Endothelial cell of umbilical vein (primary cell): ENCODE measurements around the gene DIP2A. TPM values are rescaled to one million over a fixed set of nuclear protein-coding genes. Genes with fewer than 3 reads are reported as not detected.

Experiments
- BruUV-seq: library from RNA; stranded (reverse); fragments of 400-500 nt; replicated peaks from 2 replicates; lab custom pipeline; 2021; lab: Mats Ljungman, UMichigan
- CTCF ChIA-PET: fragments of 300-600, 350-600 bp; sonication (Branson Sonifier 250); formaldehyde crosslinking; loops from one replicate; lab custom pipeline; 2021; ENCODE audit warnings: antibody characterized with exemption, inconsistent platforms; lab: Charles Lee
- POLR2A ChIA-PET: fragments of 300-600, 350-600 bp; sonication (Branson Sonifier 250); formaldehyde crosslinking; loops from one replicate; lab custom pipeline; 2021; ENCODE audit warnings: antibody characterized with exemption, inconsistent platforms; lab: Charles Lee
- DNase-seq: peaks from one replicate; pipeline ENCODE4 v3.0.0-alpha.2; 2011; ENCODE audit warnings: low read depth, low spot score
- FAIRE-seq: peaks from 2 replicates; lab custom pipeline; 2011; peaks lifted over from hg19 to GRCh38; lab: Jason Lieb, UNC
- H2AFZ ChIP-seq: 2 replicates; pipeline ENCODE4 v1.6.0; 2012; ENCODE audit warnings: low read depth, low read length, control low read depth, inconsistent platforms
- H3K27ac ChIP-seq: 2 replicates; pipeline ENCODE4 v1.5.1; 2011; ENCODE audit warnings: low read depth, mild to moderate bottlenecking, control low read depth, low read length, moderate library complexity; ENCODE audit not compliant: insufficient read depth
- H3K27me3 ChIP-seq, 2 experiments: 2 replicates each; pipeline versions ENCODE4 v1.6.0 to v1.6.1; 2011; ENCODE audit warnings: low read length in 2 of 2, mixed read lengths in 1 of 2; ENCODE audit not compliant: control insufficient read depth in 2 of 2, insufficient read depth in 2 of 2
- H3K36me3 ChIP-seq, 2 experiments: 2 replicates in 1 of 2; 3 replicates in 1 of 2; pipeline ENCODE4 v1.5.1; 2011; ENCODE audit warnings: low read length in 2 of 2, mild to moderate bottlenecking in 1 of 2, moderate library complexity in 1 of 2; ENCODE audit not compliant: control insufficient read depth in 2 of 2, insufficient read depth in 2 of 2; ENCODE audit errors: extremely low read depth in 1 of 2
- H3K4me1 ChIP-seq: 3 replicates; pipeline ENCODE4 v1.5.1; 2011; ENCODE audit warnings: mild to moderate bottlenecking, low read length; ENCODE audit not compliant: control insufficient read depth, insufficient read depth; ENCODE audit errors: extremely low read depth
- H3K4me2 ChIP-seq: 2 replicates; pipeline ENCODE4 v1.6.1; 2011; ENCODE audit warnings: low read length, control low read depth, mixed read lengths; ENCODE audit not compliant: insufficient read depth
- H3K4me3 ChIP-seq, 3 experiments: fragments of 200-600 bp in 1 of 3; sonication (generic), shearing (Covaris generic) in 1 of 3; replicated peaks in 1 of 3; 2 replicates each; pipeline ENCODE4 v1.5.1; 2011 to 2016; ENCODE audit warnings: control low read depth in 3 of 3, low read length in 3 of 3, mild to moderate bottlenecking in 2 of 3, inconsistent platforms in 1 of 3, low read depth in 1 of 3, moderate library complexity in 1 of 3; ENCODE audit not compliant: insufficient read depth in 1 of 3
- H3K79me2 ChIP-seq: 2 replicates; pipeline ENCODE4 v1.6.0; 2012; ENCODE audit warnings: low read length, inconsistent platforms; ENCODE audit not compliant: control insufficient read depth, insufficient read depth
- H3K9ac ChIP-seq: replicated peaks from 2 replicates; pipeline ENCODE3; 2011; ENCODE audit warnings: low read length, control low read depth; ENCODE audit not compliant: insufficient read depth; ENCODE audit errors: extremely low read depth
- H3K9me1 ChIP-seq: replicated peaks from 3 replicates; pipeline ENCODE4 v1.6.0; 2011; ENCODE audit warnings: mild to moderate bottlenecking, low read length; ENCODE audit not compliant: control insufficient read depth, insufficient read depth; ENCODE audit errors: extremely low read depth
- H3K9me3 ChIP-seq: replicated peaks from 2 replicates; pipeline ENCODE4 v1.5.1; 2012; ENCODE audit warnings: low read length, inconsistent platforms; ENCODE audit not compliant: control insufficient read depth, insufficient read depth
- H4K20me1 ChIP-seq: replicated peaks from 2 replicates; pipeline ENCODE3; 2011; ENCODE audit warnings: mild to moderate bottlenecking, low read length; ENCODE audit not compliant: control insufficient read depth, insufficient read depth; ENCODE audit errors: extremely low read depth
- EZH2 ChIP-seq: IDR thresholded peaks from 2 replicates; pipeline ENCODE4 v1.6.1; 2012; ENCODE audit warnings: borderline replicate concordance, low read depth, mild to moderate bottlenecking, moderate library complexity, low read length, inconsistent platforms; ENCODE audit not compliant: severe bottlenecking
- FOS ChIP-seq: IDR thresholded peaks from 2 replicates; pipeline ENCODE4 v1.6.1; 2011; ENCODE audit warnings: mild to moderate bottlenecking, low read length, moderate library complexity, borderline replicate concordance; ENCODE audit not compliant: insufficient read depth
- GATA2 ChIP-seq: IDR thresholded peaks from 2 replicates; pipeline ENCODE4 v1.7.0; 2011; ENCODE audit warnings: low read depth, mild to moderate bottlenecking, moderate library complexity, mixed read lengths, low read length; ENCODE audit not compliant: insufficient read length, insufficient read depth
- JUN ChIP-seq: IDR thresholded peaks from 2 replicates; pipeline ENCODE4 v1.6.1; 2011; ENCODE audit warnings: borderline replicate concordance, low read depth; ENCODE audit not compliant: insufficient read length, insufficient read depth
- MYC ChIP-seq: IDR thresholded peaks from one replicate; pipeline ENCODE4 v1.6.1; 2011; ENCODE audit warnings: mild to moderate bottlenecking, low read depth, low read length
- POLR2A ChIP-seq: IDR thresholded peaks from 2 replicates; pipeline ENCODE4 v1.6.1; 2012; ENCODE audit warnings: low read depth, mild to moderate bottlenecking, control low read depth, low read length
- POLR2AphosphoS5 ChIP-seq: IDR thresholded peaks from 2 replicates; pipeline ENCODE4 v1.6.1; 2012; ENCODE audit warnings: low read depth, mild to moderate bottlenecking, control low read depth, low read length, moderate library complexity; ENCODE audit not compliant: insufficient read depth
- dilution Hi-C: fragments of 300-500 bp; cut with MboI; formaldehyde crosslinking; loops from one replicate; pipeline ENCODE4 v1.15.0; 2019; ENCODE audit warnings: low sequenced_read_pairs; ENCODE audit not compliant: extremely low pct_ligation_motif_present
- intact Hi-C: fragments of 100-400 bp; cut with micrococcal nuclease; formaldehyde crosslinking; loops from one replicate; pipeline ENCODE4 v1.10.0; 2022
- polyA plus RNA-seq, 4 experiments: library from polyadenylated mRNA; depleted of rRNA in 3 of 4; stranded (reverse) in 3 of 4; unstranded in 1 of 4; fragments of >200 nt; gene quantifications; 2 replicates each; pipeline versions ENCODE4 v1.2.1 to v1.2.3, GENCODE V29; 2011 to 2012; ENCODE audit warnings: missing spikeins in 1 of 4
- total RNA-seq: library from RNA; stranded (reverse); gene quantifications from 2 replicates; pipeline ENCODE4 v1.2.3, GENCODE V29; 2021
- TF ChIP-seq, protein P1 (sequence below), 2 donors: IDR thresholded peaks; 1 replicate in 1 of 2; 2 replicates in 1 of 2; pipeline ENCODE4 v1.5.1; 2011; ENCODE audit warnings: low read length in 2 of 2, mild to moderate bottlenecking in 2 of 2, moderate library complexity in 2 of 2, control low read depth in 1 of 2, inconsistent platforms in 1 of 2, low read depth in 1 of 2; ENCODE audit not compliant: insufficient read depth in 1 of 2; ENCODE audit errors: extremely low read depth in 1 of 2
- TF ChIP-seq, protein P2 (sequence below): IDR thresholded peaks from 2 replicates; pipeline ENCODE4 v1.6.1; 2011; ENCODE audit not compliant: insufficient read depth, insufficient read length

DIP2A gene
- total and polyA plus RNA-seq, 2 donors (not counting 3 experiments of a cell fraction or from before 2014, with no cell fraction given): 34.5 to 62.1 TPM

DNA sequence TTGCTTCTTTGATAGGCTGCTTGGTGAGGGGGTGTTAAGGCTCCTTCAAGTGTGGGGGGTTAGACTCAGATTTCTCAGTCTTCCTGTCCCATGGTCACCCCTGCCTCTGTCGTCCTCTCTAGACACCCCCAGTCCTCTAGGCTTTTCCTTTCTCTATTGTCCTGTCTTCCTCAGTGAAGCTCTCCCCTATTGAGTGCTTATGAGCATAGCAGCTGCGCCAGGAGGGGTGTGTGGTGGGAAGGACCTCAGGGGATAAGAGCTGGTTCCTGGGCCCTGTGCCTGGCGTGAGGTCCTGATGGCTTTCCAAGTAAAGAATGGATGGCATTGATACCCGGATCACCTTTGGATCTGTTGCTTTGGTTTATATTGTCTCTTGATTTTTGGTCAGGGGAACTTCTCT is 69.1 kb downstream of the DIP2A start:
- Histone ChIP-seq H3K36me3 (peaks cover 4% of the 10 kb centered on the region in 2 experiments), H3K9me1 (no peaks in the 10 kb centered on the region), H3K4me1 (peaks cover 6% of the 10 kb centered on the region), H3K4me3 (no peak overlapping the region), H3K4me2 (no peak overlapping the region), H3K79me2 (peaks cover 2% of the 10 kb centered on the region), H3K9ac (no peak overlapping the region), H2AFZ (no peak overlapping the region), H3K27ac (no peak overlapping the region), H4K20me1 (no peaks in the 10 kb centered on the region), H3K9me3 (no peaks in the 10 kb centered on the region), H3K27me3 (no peaks in the 10 kb centered on the region)
- intact Hi-C loops (no loop called here), dilution Hi-C loops (no loop called here)
- BruUV-seq: no TSS peak
- CTCF ChIA-PET: no interaction called here
- no peak for DNase-seq
- POLR2A ChIA-PET: no interaction called here
- TF ChIP-seq, protein P1, sequence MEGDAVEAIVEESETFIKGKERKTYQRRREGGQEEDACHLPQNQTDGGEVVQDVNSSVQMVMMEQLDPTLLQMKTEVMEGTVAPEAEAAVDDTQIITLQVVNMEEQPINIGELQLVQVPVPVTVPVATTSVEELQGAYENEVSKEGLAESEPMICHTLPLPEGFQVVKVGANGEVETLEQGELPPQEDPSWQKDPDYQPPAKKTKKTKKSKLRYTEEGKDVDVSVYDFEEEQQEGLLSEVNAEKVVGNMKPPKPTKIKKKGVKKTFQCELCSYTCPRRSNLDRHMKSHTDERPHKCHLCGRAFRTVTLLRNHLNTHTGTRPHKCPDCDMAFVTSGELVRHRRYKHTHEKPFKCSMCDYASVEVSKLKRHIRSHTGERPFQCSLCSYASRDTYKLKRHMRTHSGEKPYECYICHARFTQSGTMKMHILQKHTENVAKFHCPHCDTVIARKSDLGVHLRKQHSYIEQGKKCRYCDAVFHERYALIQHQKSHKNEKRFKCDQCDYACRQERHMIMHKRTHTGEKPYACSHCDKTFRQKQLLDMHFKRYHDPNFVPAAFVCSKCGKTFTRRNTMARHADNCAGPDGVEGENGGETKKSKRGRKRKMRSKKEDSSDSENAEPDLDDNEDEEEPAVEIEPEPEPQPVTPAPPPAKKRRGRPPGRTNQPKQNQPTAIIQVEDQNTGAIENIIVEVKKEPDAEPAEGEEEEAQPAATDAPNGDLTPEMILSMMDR (IDR thresholded peaks at IDR 0.05; ENCODE audit: extremely low read depth in 1 of 2, insufficient read depth in 1 of 2, low read depth in 1 of 2, low read length in 2 of 2): no peak
- no peak for FAIRE-seq

DNA sequence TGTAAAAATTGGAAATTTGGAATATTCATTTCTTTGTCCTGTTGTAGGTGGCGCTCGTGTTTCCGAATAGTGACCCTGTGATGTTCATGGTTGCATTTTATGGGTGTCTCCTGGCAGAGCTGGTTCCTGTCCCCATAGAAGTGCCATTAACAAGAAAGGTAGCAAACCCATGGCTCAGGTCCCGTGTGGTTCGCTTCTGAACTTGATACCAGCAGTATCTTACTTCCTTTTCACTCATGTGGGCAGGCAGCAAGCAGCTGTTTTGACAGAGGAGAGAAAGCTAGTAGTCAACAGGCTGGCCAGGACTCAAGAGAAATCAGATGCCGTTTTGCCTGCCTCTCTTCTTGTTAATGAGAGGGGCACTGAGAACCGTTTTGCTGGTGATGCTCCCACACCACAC is 73.4 kb downstream of the DIP2A start:
- H3K79me2 ChIP-seq: peaks cover 2% of the 10 kb centered on the region
- no peak overlapping the region for H3K4me3 ChIP-seq
- no peaks in the 10 kb centered on the region for H3K27me3 ChIP-seq
- CTCF ChIA-PET: interaction anchor here (0.9 kb wide), 1 partner anchor 31 kb away, joined by 3 read pairs; no protein-coding TSS in a partner anchor
- no peaks in the 10 kb centered on the region for H3K9me3 ChIP-seq
- BruUV-seq: no TSS peak
- H3K9me1 ChIP-seq: no peaks in the 10 kb centered on the region
- POLR2A ChIA-PET: no interaction called here
- no peak for DNase-seq
- H3K4me2 ChIP-seq: no peak overlapping the region
- no peak overlapping the region for H2AFZ ChIP-seq
- FAIRE-seq: no peak
- TF ChIP-seq MYC (no peak), FOS (no peak), JUN (no peak), EZH2 (no peak), POLR2A (no peak), POLR2AphosphoS5 (no peak), GATA2 (no peak)
- TF ChIP-seq, protein P2, sequence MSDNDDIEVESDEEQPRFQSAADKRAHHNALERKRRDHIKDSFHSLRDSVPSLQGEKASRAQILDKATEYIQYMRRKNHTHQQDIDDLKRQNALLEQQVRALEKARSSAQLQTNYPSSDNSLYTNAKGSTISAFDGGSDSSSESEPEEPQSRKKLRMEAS: no peak
- TF ChIP-seq, protein P1 (IDR thresholded peaks at IDR 0.05; ENCODE audit: extremely low read depth in 1 of 2, insufficient read depth in 1 of 2, low read depth in 1 of 2, low read length in 2 of 2): no peak
- H3K9ac ChIP-seq: no peak overlapping the region
- H3K36me3 ChIP-seq: peaks cover 11 to 21% of the 10 kb centered on the region in 2 experiments
- intact Hi-C loops: no loop called here
- H3K4me1 ChIP-seq: peaks cover under 1% of the 10 kb centered on the region
- no peaks in the 10 kb centered on the region for H4K20me1 ChIP-seq
- no peak overlapping the region for H3K27ac ChIP-seq
- dilution Hi-C loops: no loop called here
